T-helper 17 cell (primary cell): ENCODE data around the gene HOXC12. TPM values are rescaled to one million over a fixed set of nuclear protein-coding genes. Genes with fewer than 3 reads are reported as not detected.

Experiments used
- ATAC-seq: fragments of 150-1000 bp; cut with Tn5 transposase; 2 replicates; pipeline ENCODE4 v1.10.0; 2021; ENCODE audit warnings: mild to moderate bottlenecking, moderate library complexity
- DNase-seq, 3 donors: peaks; one replicate each; pipeline versions ENCODE4 v3.0.0 to v3.0.0-alpha.2; 2020 to 2021
- H3K9me3 ChIP-seq: one replicate; pipeline ENCODE4 v1.7.0; 2013; ENCODE audit warnings: low read length, mild to moderate bottlenecking; ENCODE audit not compliant: control insufficient read depth, poor library complexity, severe bottlenecking
- H3K27ac Mint-ChIP-seq: one replicate; pipeline ENCODE4 v1.8.0; 2022; ENCODE audit warnings: mild to moderate bottlenecking, moderate library complexity, mixed read lengths
- H3K27me3 Mint-ChIP-seq: one replicate; pipeline ENCODE4 v1.8.0; 2022; ENCODE audit warnings: mixed read lengths
- H3K36me3 Mint-ChIP-seq: one replicate; pipeline ENCODE4 v1.8.0; 2022; ENCODE audit warnings: low read depth, mixed read lengths
- H3K4me1 Mint-ChIP-seq: one replicate; pipeline ENCODE4 v1.8.0; 2022; ENCODE audit warnings: mild to moderate bottlenecking, mixed read lengths
- H3K4me3 Mint-ChIP-seq: one replicate; pipeline ENCODE4 v1.8.0; 2022; ENCODE audit warnings: mild to moderate bottlenecking, moderate library complexity, mixed read lengths
- total RNA-seq, 4 donors: library from RNA in 2 of 4; stranded (reverse) in 2 of 4; gene quantifications; one replicate each; pipeline ENCODE4 v1.2.3 and lab custom pipeline; 2022 to 2026

HOXC12 gene
- total RNA-seq, 2 donors from 2014 or later: not detected

DNA sequence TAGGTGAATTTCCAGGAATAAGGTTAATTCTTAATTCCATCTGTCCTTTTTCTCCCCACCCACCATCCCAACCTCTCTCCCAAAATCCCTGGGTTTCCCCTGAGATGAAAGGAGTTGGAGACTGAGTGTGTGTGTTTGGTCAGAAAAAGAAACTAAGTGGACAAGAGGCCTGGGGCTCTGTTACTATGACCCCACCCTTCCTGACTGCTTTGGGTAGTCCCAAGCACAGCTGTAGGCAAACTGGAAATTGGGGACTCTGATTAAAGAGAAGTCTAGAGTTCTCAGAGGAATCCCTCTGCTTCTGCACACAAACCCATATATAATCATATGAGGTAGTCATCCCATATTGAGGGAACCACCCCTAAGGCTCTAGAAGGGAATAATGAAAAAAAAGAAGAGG, 7.0 kb upstream of the HOXC12 start:
- peaks cover 18% of the 10 kb centered on the region for H3K4me1 Mint-ChIP-seq
- no peaks in the 10 kb centered on the region for H3K9me3 ChIP-seq
- H3K4me3 Mint-ChIP-seq: peak overlapping the region; percentile 31
- ATAC-seq (no peak), DNase-seq (no peak)
- H3K36me3 Mint-ChIP-seq: no peaks in the 10 kb centered on the region
- peaks cover 96% of the 10 kb centered on the region for H3K27me3 Mint-ChIP-seq
- no peak overlapping the region for H3K27ac Mint-ChIP-seq

- DNase-seq (no peak), ATAC-seq (no peak)
- Mint-ChIP-seq H3K27me3 (peaks cover 94% of the 10 kb centered on the region), H3K4me1 (peaks cover 22% of the 10 kb centered on the region), H3K27ac (no peak overlapping the region), H3K4me3 (peak overlapping the region; percentile 31), H3K36me3 (no peaks in the 10 kb centered on the region)
- H3K9me3 ChIP-seq: no peaks in the 10 kb centered on the region
Observed at GRCh38 chr12:53948650-53949593, 5.8 kb upstream of the HOXC12 start.

DNA sequence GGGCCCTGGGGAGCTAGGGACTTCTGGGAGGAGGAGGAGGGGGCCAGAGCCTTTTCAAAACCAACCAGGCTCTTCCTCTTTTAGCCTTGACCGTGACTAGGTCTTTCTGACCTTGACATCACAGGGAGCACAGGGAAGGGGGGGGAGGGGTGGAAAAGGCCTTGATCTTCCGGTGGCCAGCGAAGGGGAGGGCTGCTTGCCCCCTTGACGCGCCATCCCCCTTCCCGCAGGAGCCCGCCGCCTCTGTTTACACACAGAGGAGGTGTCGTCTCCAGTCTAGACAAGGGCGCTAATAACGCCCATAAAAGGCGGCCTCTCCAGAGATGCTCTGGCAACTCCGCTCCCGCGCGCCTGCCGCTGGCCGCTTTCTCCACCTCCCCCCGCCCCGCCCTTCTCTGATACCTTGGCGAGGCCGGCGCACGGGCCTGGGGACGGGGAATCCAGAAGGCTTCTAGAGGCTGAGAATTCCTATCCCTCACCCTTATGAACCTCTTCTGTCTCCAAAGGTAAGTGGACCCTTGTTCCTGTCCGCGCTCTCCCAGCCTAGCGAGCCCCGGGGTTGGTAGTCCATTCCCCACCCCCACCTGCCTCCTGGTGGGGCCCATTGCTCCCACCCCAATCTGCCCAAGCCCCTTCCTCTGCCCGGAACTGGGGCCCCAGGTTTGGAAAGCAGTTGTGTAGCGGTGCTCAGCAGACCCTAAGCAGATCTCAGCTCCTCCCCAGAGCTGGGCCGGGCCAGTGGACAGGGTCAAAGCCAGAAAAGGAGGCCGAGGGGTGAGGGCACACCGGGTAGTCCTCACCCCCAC, 4.9 kb upstream of the HOXC12 start:
- peaks cover 20% of the 10 kb centered on the region for H3K4me1 Mint-ChIP-seq
- no peak overlapping the region for H3K27ac Mint-ChIP-seq
- H3K4me3 Mint-ChIP-seq: no peak overlapping the region
- H3K9me3 ChIP-seq: no peaks in the 10 kb centered on the region
- H3K36me3 Mint-ChIP-seq: no peaks in the 10 kb centered on the region
- ATAC-seq: no peak
- peaks cover 89% of the 10 kb centered on the region for H3K27me3 Mint-ChIP-seq
- DNase-seq: no peak

GRCh38 chr12:53950437-53950773, 4.3 kb upstream of the HOXC12 start:
- Mint-ChIP-seq H3K4me3 (peak overlapping the region; percentile 53), H3K27me3 (peaks cover 84% of the 10 kb centered on the region), H3K4me1 (peaks cover 15% of the 10 kb centered on the region), H3K27ac (peak overlapping the region; percentile 93), H3K36me3 (no peaks in the 10 kb centered on the region)
- DNase-seq (no peak), ATAC-seq (no peak)
- no peaks in the 10 kb centered on the region for H3K9me3 ChIP-seq

- DNase-seq (no peak), ATAC-seq (no peak)
- peaks cover 3% of the 10 kb centered on the region for H3K36me3 Mint-ChIP-seq
- peaks cover 83% of the 10 kb centered on the region for H3K27me3 Mint-ChIP-seq
- H3K4me1 Mint-ChIP-seq: peaks cover 18% of the 10 kb centered on the region
- H3K9me3 ChIP-seq: no peaks in the 10 kb centered on the region
- H3K27ac Mint-ChIP-seq: peak overlapping the region; percentile 93
- H3K4me3 Mint-ChIP-seq: peak overlapping the region; percentile 76
Observed at GRCh38 chr12:53950789-53951576, 3.7 kb upstream of the HOXC12 start.

DNA sequence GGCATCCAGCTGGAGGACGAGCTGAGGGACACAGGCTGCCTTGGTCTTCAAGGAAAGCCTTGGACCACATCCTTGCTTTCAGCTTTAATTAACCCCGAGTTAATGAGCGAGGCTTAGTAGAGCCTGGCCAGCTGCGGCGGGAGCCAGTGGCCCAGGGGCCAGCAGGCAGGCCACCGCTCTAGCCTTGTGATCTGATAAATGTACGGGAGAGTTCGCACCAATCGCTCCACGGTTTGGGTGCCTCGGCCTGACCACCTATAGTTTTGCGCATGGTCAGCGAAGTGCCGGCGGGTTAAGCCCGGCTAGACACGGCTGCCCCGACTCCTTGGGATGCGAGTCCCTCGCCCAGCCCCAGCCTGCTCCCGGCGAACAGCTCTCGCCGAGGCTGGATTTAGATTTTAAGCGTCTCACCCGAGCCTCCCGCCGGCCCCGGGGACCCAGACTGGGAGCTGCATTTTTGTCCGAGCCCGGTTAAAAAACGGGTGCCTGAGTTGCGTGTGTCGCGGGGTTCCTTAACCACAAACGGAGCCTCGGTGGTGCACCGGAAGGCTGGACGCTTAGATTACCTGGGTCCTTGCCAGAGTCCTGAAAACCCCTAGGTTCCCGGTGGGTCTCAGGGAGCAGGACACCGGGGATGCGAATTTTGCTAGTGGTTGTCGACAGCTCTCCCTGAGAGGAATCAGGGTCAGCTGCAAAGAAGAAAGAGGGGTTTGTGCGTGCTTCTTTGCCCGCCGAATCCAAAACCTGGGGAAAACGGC, 2.9 kb upstream of the HOXC12 start:
- Mint-ChIP-seq H3K27ac (peak overlapping the region; percentile 93), H3K4me1 (peaks cover 23% of the 10 kb centered on the region), H3K27me3 (peaks cover 83% of the 10 kb centered on the region), H3K36me3 (peaks cover 6% of the 10 kb centered on the region), H3K4me3 (peak overlapping the region; percentile 76)
- no peaks in the 10 kb centered on the region for H3K9me3 ChIP-seq
- no peak for ATAC-seq
- no peak for DNase-seq

DNA sequence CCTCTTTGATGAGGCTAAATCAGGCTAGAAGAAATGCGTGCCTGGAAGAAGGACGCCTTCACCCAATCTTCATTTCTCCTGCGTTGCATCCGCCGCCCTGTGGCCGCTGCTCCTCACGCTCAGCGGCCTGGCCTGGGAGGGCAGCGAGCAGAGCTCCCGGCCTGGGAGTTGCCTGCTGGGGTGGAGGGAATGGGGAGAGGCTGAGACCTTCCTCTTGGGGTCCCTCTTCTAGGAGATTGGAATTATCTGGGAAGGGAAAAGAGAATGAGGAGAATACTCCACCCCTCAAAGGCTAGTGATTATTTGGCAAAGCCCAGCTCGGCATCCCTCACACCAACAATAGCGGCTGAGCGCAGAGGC, 2.4 kb upstream of the HOXC12 start:
- peak overlapping the region; percentile 93 for H3K27ac Mint-ChIP-seq
- H3K36me3 Mint-ChIP-seq: peaks cover 6% of the 10 kb centered on the region
- peak overlapping the region; percentile 65 for H3K4me3 Mint-ChIP-seq
- peaks cover 85% of the 10 kb centered on the region for H3K27me3 Mint-ChIP-seq
- no peak for DNase-seq
- no peak for ATAC-seq
- H3K4me1 Mint-ChIP-seq: peaks cover 25% of the 10 kb centered on the region
- no peaks in the 10 kb centered on the region for H3K9me3 ChIP-seq

GRCh38 chr12:53952871-53953734, 1.6 kb upstream of the HOXC12 start:
- Mint-ChIP-seq H3K27me3 (peaks cover 86% of the 10 kb centered on the region), H3K4me3 (no peak overlapping the region), H3K36me3 (peaks cover 9% of the 10 kb centered on the region), H3K27ac (peak overlapping the region; percentile 93), H3K4me1 (peaks cover 25% of the 10 kb centered on the region)
- DNase-seq: no peak
- ATAC-seq: no peak
- no peaks in the 10 kb centered on the region for H3K9me3 ChIP-seq

- peaks cover 14% of the 10 kb centered on the region for H3K36me3 Mint-ChIP-seq
- peak overlapping the region; percentile 32 for H3K4me3 Mint-ChIP-seq
- H3K27ac Mint-ChIP-seq: peak overlapping the region; percentile 93
- no peak for ATAC-seq
- peaks cover 26% of the 10 kb centered on the region for H3K4me1 Mint-ChIP-seq
- peaks cover 1% of the 10 kb centered on the region for H3K9me3 ChIP-seq
- no peak for DNase-seq
- peaks cover 86% of the 10 kb centered on the region for H3K27me3 Mint-ChIP-seq
Observed at GRCh38 chr12:53953831-53954693, 641 bp upstream of the HOXC12 start.

DNA sequence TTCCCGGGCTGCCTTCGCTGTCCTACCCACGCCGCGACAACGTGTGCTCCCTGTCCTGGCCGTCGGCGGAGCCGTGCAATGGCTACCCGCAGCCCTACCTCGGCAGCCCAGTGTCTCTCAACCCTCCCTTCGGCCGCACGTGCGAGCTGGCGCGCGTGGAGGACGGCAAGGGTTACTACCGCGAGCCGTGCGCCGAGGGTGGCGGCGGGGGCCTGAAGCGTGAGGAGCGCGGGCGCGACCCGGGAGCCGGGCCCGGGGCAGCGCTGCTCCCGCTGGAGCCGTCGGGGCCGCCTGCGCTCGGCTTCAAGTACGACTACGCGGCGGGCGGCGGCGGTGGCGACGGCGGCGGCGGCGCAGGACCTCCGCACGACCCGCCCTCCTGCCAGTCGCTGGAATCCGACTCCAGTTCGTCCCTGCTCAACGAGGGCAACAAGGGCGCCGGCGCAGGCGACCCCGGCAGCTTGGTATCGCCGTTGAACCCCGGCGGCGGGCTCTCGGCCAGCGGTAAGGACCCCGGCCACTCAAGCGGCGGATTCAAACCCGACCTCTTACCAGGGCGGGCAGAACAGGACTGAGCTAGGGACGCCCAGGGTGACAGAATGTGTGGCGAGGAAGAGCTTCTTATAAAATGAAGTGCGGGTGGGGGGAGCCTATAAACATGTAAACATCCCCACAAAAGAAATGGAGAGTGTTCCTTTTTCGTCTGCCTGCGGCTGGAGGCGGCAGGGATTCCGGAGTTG, 503 bp downstream of the HOXC12 start:
- peak overlapping the region; percentile 93 for H3K27ac Mint-ChIP-seq
- H3K4me1 Mint-ChIP-seq: peaks cover 26% of the 10 kb centered on the region
- H3K4me3 Mint-ChIP-seq: peak overlapping the region; percentile 81
- no peak for DNase-seq
- H3K27me3 Mint-ChIP-seq: peaks cover 86% of the 10 kb centered on the region
- H3K36me3 Mint-ChIP-seq: peaks cover 14% of the 10 kb centered on the region
- ATAC-seq: no peak
- H3K9me3 ChIP-seq: peaks cover 4% of the 10 kb centered on the region
